HepG2 (cell line): ENCODE results near the gene TTBK1. TPM values are rescaled to one million over a fixed set of nuclear protein-coding genes. Genes with fewer than 3 reads are reported as not detected.

Experiments used
- FOXA1 ChIP-seq, 2 experiments: fragments of 450-650 bp in 1 of 2; sonication (generic) in 1 of 2; formaldehyde crosslinking in 1 of 2; IDR thresholded peaks; 2 replicates each; pipeline versions ENCODE4 v1.4.0 to v1.6.1; 2016 to 2020; ENCODE audit warnings: missing genetic modification reagents in 1 of 2
- HOXD1 ChIP-seq: sonication (generic); formaldehyde crosslinking; IDR thresholded peaks from 2 replicates; pipeline ENCODE4 v1.5.0; 2020; ENCODE audit warnings: missing genetic modification reagents
- KMT2B ChIP-seq: IDR thresholded peaks from 2 replicates; pipeline ENCODE4 v1.6.1; 2016; ENCODE audit warnings: missing genetic modification reagents, missing compliant biosample characterization
- MBNL3 ChIP-seq: fragments of 250-450 bp; sonication (Bioruptor Pico); conservative IDR thresholded peaks from 2 replicates; pipeline ENCODE4 v1.8.0; 2022; ENCODE audit warnings: mild to moderate bottlenecking, inconsistent platforms
- MIXL1 ChIP-seq: IDR thresholded peaks from 2 replicates; pipeline ENCODE4 v1.6.1; 2016
- RXRA ChIP-seq: sonication (generic); formaldehyde crosslinking; IDR thresholded peaks from 2 replicates; pipeline ENCODE4 v1.5.1; 2020; ENCODE audit warnings: missing genetic modification reagents
- ZNF337 ChIP-seq: sonication (generic); formaldehyde crosslinking; IDR thresholded peaks from 2 replicates; pipeline ENCODE4 v1.5.1; 2020; ENCODE audit warnings: missing genetic modification reagents, low read depth, mild to moderate bottlenecking, borderline replicate concordance
- ZNF549 ChIP-seq: sonication (generic); formaldehyde crosslinking; IDR thresholded peaks from 2 replicates; pipeline ENCODE4 v1.5.0; 2020; ENCODE audit warnings: missing genetic modification reagents
- ZNF629 ChIP-seq: sonication (generic); formaldehyde crosslinking; conservative IDR thresholded peaks from 2 replicates; pipeline ENCODE4 v1.5.0; 2020; ENCODE audit warnings: missing genetic modification reagents
- ZNF720 ChIP-seq: sonication (generic); formaldehyde crosslinking; IDR thresholded peaks from 2 replicates; pipeline ENCODE4 v1.4.0; 2020; ENCODE audit warnings: missing genetic modification reagents
- ZNF775 ChIP-seq: sonication (generic); formaldehyde crosslinking; IDR thresholded peaks from 2 replicates; pipeline ENCODE4 v1.4.0; 2020; ENCODE audit warnings: missing genetic modification reagents, mild to moderate bottlenecking, moderate library complexity, borderline replicate concordance
- ZNF850 ChIP-seq: sonication (generic); formaldehyde crosslinking; conservative IDR thresholded peaks from 2 replicates; pipeline ENCODE4 v1.9.0; 2021; ENCODE audit warnings: mild to moderate bottlenecking, missing genetic modification reagents
- ZSCAN9 ChIP-seq: IDR thresholded peaks from 2 replicates; pipeline ENCODE4 v1.6.1; 2016; ENCODE audit warnings: borderline replicate concordance
- polyA plus RNA-seq, 8 experiments: library from polyadenylated mRNA; depleted of rRNA in 3 of 8; stranded (reverse) in 7 of 8; unstranded in 1 of 8; fragments of >200 nt; fragmentation: Illumina TruSeq in 4 of 8; extraction: Trizol in 4 of 8; gene quantifications; 2 replicates each; pipeline versions ENCODE4 v1.2.1 to v1.2.3, GENCODE V29; 2011 to 2016; ENCODE audit warnings: low read depth in 4 of 8, missing spikeins in 1 of 8, mixed read lengths in 1 of 8; ENCODE audit not compliant: insufficient read depth in 1 of 8
- total RNA-seq, 5 experiments: library from RNA; depleted of rRNA; stranded (reverse); fragments of >200 nt; fragmentation: Illumina TruSeq; extraction: Trizol; gene quantifications; 2 replicates each; pipeline ENCODE4 v1.2.3, GENCODE V29; 2016; ENCODE audit warnings: low read depth in 1 of 5
- TF ChIP-seq, protein P1 (sequence below): sonication (generic); formaldehyde crosslinking; IDR thresholded peaks from 2 replicates; pipeline ENCODE4 v1.5.1; 2020; ENCODE audit warnings: mild to moderate bottlenecking, moderate library complexity, missing genetic modification reagents
- TF ChIP-seq, protein P2 (sequence below): sonication (generic); formaldehyde crosslinking; IDR thresholded peaks from 2 replicates; pipeline ENCODE4 v1.4.0; 2020; ENCODE audit warnings: missing genetic modification reagents, borderline replicate concordance
- TF ChIP-seq, protein P3 (sequence below): sonication (generic); formaldehyde crosslinking; IDR thresholded peaks from 2 replicates; pipeline ENCODE4 v1.8.1; 2023; ENCODE audit warnings: missing genetic modification reagents, inconsistent platforms, borderline replicate concordance
- TF ChIP-seq, protein P4 (sequence below): sonication (generic); formaldehyde crosslinking; IDR thresholded peaks from 2 replicates; pipeline ENCODE4 v1.8.1; 2023; ENCODE audit warnings: mild to moderate bottlenecking, moderate library complexity, missing genetic modification reagents
- TF ChIP-seq, protein P5 (sequence below): fragments of 450-650 bp; IDR thresholded peaks from 2 replicates; pipeline ENCODE4 v1.6.1; 2016

TTBK1 gene
- total and polyA plus RNA-seq, 2 of the 13 experiments (the other 11 are each of a cell fraction or from before 2014, with no cell fraction given) = 0.24 to 0.33 TPM

DNA sequence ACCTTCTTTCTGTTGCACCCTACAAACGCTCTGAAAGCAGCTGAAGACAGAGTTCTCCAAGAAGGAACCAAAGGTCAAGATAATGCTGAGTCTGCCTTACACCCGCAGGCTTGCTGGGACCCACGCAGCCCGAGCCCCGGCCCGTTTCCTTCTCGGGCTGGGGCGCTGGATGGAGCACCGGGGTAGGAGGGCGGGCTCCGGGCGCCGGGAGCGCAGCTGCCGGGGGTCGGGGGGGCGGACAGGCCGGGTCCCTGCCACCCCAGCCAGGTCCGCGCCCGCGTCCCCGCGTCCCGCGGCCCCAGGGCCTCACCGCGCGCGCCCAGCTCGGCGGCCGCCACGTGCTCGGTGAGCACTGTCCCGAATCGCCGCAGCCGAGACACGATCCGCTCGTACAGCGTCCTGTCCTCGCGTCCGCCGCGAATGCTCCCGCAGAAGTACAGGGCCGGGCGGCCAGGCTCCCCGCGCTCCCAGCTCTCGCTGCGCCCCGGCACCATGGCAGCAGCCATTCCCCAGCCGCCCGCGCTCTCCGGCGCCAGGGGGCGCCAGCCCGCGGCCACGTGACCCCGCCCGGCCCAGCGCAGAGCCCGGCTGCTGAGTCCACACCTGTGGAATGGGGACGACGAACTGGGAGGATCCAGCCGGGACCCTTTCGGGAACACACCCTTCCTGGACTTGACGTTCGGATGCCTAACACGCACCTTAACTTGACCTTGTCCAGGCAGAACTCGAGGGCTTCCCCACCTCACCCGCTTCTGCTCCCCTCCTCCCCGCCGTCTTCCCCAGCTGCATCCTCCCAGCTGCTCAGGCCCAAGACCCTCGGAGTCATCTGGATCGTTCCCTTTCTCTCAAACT lies 14.1 kb upstream of the TTBK1 start, which contains the start of gene DNPH1 (continued):
- TF ChIP-seq, protein P1, sequence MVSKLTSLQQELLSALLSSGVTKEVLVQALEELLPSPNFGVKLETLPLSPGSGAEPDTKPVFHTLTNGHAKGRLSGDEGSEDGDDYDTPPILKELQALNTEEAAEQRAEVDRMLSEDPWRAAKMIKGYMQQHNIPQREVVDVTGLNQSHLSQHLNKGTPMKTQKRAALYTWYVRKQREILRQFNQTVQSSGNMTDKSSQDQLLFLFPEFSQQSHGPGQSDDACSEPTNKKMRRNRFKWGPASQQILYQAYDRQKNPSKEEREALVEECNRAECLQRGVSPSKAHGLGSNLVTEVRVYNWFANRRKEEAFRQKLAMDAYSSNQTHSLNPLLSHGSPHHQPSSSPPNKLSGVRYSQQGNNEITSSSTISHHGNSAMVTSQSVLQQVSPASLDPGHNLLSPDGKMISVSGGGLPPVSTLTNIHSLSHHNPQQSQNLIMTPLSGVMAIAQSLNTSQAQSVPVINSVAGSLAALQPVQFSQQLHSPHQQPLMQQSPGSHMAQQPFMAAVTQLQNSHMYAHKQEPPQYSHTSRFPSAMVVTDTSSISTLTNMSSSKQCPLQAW (CRISPR knock-in tag) = peak; percentile 51; the same call in 1 of the 2 replicates
- TF ChIP-seq ZNF337 (CRISPR knock-in tag) (0 out of 2 replicates have a peak, but pooled peaks have one; percentile 54), KMT2B (CRISPR knock-in tag) (peak; percentile 66; the same call in 1 of the 2 replicates), ZNF629 (CRISPR knock-in tag) (peak; percentile 95), RXRA (CRISPR knock-in tag) (0 out of 2 replicates have a peak, but pooled peaks have one; percentile 63), MIXL1 (CRISPR knock-in tag) (0 out of 2 replicates have a peak, but pooled peaks have one; percentile 24), MBNL3 (CRISPR knock-in tag) (no peak), FOXA1 (IDR thresholded peaks at IDR 0.05) (no peak), FOXA1 (CRISPR knock-in tag; IDR thresholded peaks at IDR 0.05) (peak; percentile 13; the same call in 1 of the 2 replicates), ZNF775 (no peak), ZNF720 (CRISPR knock-in tag) (0 out of 2 replicates have a peak, but pooled peaks have one; percentile 21), HOXD1 (peak; percentile 71), ZNF850 (CRISPR knock-in tag) (no peak), ZSCAN9 (peak; percentile 46; the same call in 1 of the 2 replicates), ZNF549 (CRISPR knock-in tag) (peak; percentile 90)
- TF ChIP-seq, protein P2, sequence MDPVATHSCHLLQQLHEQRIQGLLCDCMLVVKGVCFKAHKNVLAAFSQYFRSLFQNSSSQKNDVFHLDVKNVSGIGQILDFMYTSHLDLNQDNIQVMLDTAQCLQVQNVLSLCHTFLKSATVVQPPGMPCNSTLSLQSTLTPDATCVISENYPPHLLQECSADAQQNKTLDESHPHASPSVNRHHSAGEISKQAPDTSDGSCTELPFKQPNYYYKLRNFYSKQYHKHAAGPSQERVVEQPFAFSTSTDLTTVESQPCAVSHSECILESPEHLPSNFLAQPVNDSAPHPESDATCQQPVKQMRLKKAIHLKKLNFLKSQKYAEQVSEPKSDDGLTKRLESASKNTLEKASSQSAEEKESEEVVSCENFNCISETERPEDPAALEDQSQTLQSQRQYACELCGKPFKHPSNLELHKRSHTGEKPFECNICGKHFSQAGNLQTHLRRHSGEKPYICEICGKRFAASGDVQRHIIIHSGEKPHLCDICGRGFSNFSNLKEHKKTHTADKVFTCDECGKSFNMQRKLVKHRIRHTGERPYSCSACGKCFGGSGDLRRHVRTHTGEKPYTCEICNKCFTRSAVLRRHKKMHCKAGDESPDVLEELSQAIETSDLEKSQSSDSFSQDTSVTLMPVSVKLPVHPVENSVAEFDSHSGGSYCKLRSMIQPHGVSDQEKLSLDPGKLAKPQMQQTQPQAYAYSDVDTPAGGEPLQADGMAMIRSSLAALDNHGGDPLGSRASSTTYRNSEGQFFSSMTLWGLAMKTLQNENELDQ (CRISPR knock-in tag) = no peak
- TF ChIP-seq, protein P3, sequence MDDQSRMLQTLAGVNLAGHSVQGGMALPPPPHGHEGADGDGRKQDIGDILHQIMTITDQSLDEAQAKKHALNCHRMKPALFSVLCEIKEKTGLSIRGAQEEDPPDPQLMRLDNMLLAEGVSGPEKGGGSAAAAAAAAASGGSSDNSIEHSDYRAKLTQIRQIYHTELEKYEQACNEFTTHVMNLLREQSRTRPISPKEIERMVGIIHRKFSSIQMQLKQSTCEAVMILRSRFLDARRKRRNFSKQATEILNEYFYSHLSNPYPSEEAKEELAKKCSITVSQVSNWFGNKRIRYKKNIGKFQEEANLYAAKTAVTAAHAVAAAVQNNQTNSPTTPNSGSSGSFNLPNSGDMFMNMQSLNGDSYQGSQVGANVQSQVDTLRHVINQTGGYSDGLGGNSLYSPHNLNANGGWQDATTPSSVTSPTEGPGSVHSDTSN (CRISPR knock-in tag) = 0 out of 2 replicates have a peak, but pooled peaks have one; percentile 68
- TF ChIP-seq, protein P4, sequence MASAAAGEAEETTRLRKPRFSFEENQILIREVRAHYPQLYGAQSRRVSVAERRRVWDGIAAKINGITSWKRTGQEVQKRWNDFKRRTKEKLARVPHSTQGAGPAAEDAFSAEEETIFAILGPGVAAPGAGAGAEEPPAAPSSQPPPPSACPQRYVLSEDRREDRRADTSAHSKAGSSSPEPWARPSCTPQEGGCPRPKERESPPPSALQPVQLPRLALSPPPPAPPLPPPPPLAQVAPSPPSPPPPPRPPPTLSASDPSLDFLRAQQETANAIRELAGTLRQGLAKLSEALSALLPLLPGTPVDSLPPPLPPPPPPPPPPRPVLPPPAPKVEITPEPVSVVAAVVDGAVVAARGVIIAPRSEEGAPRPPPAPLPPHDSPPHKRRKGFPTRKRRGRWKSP (CRISPR knock-in tag) = peak; percentile 89
- TF ChIP-seq, protein P5, sequence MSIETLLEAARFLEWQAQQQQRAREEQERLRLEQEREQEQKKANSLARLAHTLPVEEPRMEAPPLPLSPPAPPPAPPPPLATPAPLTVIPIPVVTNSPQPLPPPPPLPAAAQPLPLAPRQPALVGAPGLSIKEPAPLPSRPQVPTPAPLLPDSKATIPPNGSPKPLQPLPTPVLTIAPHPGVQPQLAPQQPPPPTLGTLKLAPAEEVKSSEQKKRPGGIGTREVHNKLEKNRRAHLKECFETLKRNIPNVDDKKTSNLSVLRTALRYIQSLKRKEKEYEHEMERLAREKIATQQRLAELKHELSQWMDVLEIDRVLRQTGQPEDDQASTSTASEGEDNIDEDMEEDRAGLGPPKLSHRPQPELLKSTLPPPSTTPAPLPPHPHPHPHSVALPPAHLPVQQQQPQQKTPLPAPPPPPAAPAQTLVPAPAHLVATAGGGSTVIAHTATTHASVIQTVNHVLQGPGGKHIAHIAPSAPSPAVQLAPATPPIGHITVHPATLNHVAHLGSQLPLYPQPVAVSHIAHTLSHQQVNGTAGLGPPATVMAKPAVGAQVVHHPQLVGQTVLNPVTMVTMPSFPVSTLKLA = no peak
